Right lobe of liver (tissue), 6 donors: ENCODE measurements around the gene FAM222B. TPM values are rescaled to one million over a fixed set of nuclear protein-coding genes. Genes with fewer than 3 reads are reported as not detected.

ENCODE experiments used
- ATAC-seq, 4 donors: fragments of 200-7000 bp; cut with Tn5 transposase; one replicate each; pipeline ENCODE4 v1.9.1; 2020; ENCODE audit warnings: mild to moderate bottlenecking in 4 of 4, moderate library complexity in 4 of 4
- DNase-seq, 3 donors: peaks; one replicate each; pipeline ENCODE4 v3.0.0-alpha.2; 2020
- H3K27ac ChIP-seq, 3 donors: fragments of 200-600 bp; one replicate each; pipeline ENCODE4 v1.8.0; 2022
- H3K27me3 ChIP-seq, 2 donors: fragments of 200-600 bp; one replicate each; pipeline ENCODE4 v1.8.0; 2022
- H3K36me3 ChIP-seq, 4 donors: fragments of 200-600 bp; sonication (generic) in 1 of 4; one replicate each; pipeline versions ENCODE4 v1.5.1 to v1.8.0; 2017 to 2022; ENCODE audit warnings: control low read depth in 1 of 4
- H3K4me1 ChIP-seq, 4 donors: fragments of 200-600 bp; sonication (generic) in 1 of 4; one replicate each; pipeline versions ENCODE4 v1.5.1 to v1.8.0; 2017 to 2022; ENCODE audit warnings: control low read depth in 1 of 4
- H3K4me3 ChIP-seq, 3 donors: fragments of 200-600 bp; one replicate each; pipeline ENCODE4 v1.8.0; 2022
- H3K9me3 ChIP-seq, 4 donors: fragments of 200-600 bp; sonication (generic) in 1 of 4; one replicate each; pipeline versions ENCODE4 v1.5.1 to v1.8.0; 2017 to 2022; ENCODE audit warnings: control low read depth in 1 of 4
- CTCF ChIP-seq, 4 donors: fragments of 200-600 bp in 3 of 4; fragments of 450-650 bp in 1 of 4; IDR thresholded peaks; one replicate each; pipeline versions ENCODE4 v1.5.1 to v1.8.0; 2016 to 2022; ENCODE audit warnings: antibody characterized with exemption in 4 of 4, mild to moderate bottlenecking in 2 of 4
- POLR2A ChIP-seq: fragments of 450-650 bp; IDR thresholded peaks from one replicate; pipeline ENCODE4 v1.6.1; 2017; ENCODE audit warnings: antibody characterized with exemption, mild to moderate bottlenecking
- WGBS: methylation state at CpG from one replicate; pipeline ENCODE4 v1.1.6; 2018; ENCODE audit warnings: low coverage, low lambda C conversion rate; ENCODE audit not compliant: insufficient coverage; ENCODE audit errors: missing lambda C conversion rate; 5-methylcytosine and 5-hydroxymethylcytosine counted together
- intact Hi-C, 2 donors: fragments of 100-400 bp; cut with DNase I; formaldehyde crosslinking; loops; one replicate each; pipeline versions ENCODE4 v1.11.2 to v1.14.1; 2022
- total RNA-seq, 6 experiments: library from RNA; depleted of rRNA in 2 of 6; stranded (reverse); fragments of >200 nt in 2 of 6; fragmentation: NEBNext Ultra II Directional in 3 of 6; extraction: Animal tissue kit (Norgen Biotek cat#: 25700) in 3 of 6; gene quantifications; one replicate each; pipeline versions ENCODE4 v1.1.0 to v1.2.4, GENCODE V29; 2016 to 2023
- donor health status: DM: no; HTN: yes; CAD: no.
- donor health status: DM: no; HTN: no; CAD: no.
- donor health status: DM: no; HTN: no; CAD: no.
- donor health status: DM: no; HTN: yes; CAD: no.
- donor health status: DM: no; HTN: yes; CAD: no.

FAM222B gene
- total RNA-seq, 6 experiments from 2014 or later: 5.8 to 12.0 (median 8.8) TPM

- Histone ChIP-seq H3K27me3 (no peaks in the 10 kb centered on the region), H3K9me3 (no peaks in the 10 kb centered on the region), H3K36me3 (peaks cover 0 to 13% (median 0%) of the 10 kb centered on the region in 4 donors), H3K4me1 (peaks cover 0 to 11% (median 0%) of the 10 kb centered on the region in 4 donors), H3K27ac (no peak overlapping the region), H3K4me3 (no peak overlapping the region)
- TF ChIP-seq POLR2A: no peak
- no peak for TF ChIP-seq CTCF (IDR thresholded peaks at IDR 0.05)
- ATAC-seq (peak; percentile 70 to 91 (median 78)), DNase-seq (peak; percentile 86 to 87 (median 87))
- intact Hi-C loops: loop anchor here in 1 of 2 donors (10.0 kb wide), 1 partner anchor 94 kb away; the partner anchor contains the start of gene ERAL1
- 28% methylated on average over 7 of the region's 9 CpGs for WGBS
Observed at GRCh38 chr17:28760601-28761562, 81.7 kb downstream of the FAM222B start.

GRCh38 chr17:28759256-28759865 lies 83.2 kb downstream of the FAM222B start:
- ATAC-seq (peak in 1 of 4 donors; percentile 15), DNase-seq (no peak)
- Histone ChIP-seq H3K27ac (no peak overlapping the region), H3K36me3 (peaks cover 0 to 9% (median 0%) of the 10 kb centered on the region in 4 donors), H3K4me1 (peaks cover 0 to 11% (median 0%) of the 10 kb centered on the region in 4 donors), H3K4me3 (no peak overlapping the region), H3K27me3 (no peaks in the 10 kb centered on the region), H3K9me3 (no peaks in the 10 kb centered on the region)
- TF ChIP-seq CTCF (IDR thresholded peaks at IDR 0.05): no peak
- TF ChIP-seq POLR2A: no peak
- intact Hi-C loops: loop anchor here (10.0 kb wide), 1 partner anchor 155 kb away; no protein-coding TSS in a partner anchor
- WGBS: 89% methylated on average over 5 of the region's 18 CpGs

- TF ChIP-seq POLR2A: no peak
- TF ChIP-seq CTCF (IDR thresholded peaks at IDR 0.05): no peak
- no peak overlapping the region for H3K4me3 ChIP-seq
- DNase-seq: no peak
- H3K4me1 ChIP-seq: peaks cover 0 to 11% (median 0%) of the 10 kb centered on the region in 4 donors
- H3K36me3 ChIP-seq: peaks cover 0 to 7% (median 0%) of the 10 kb centered on the region in 4 donors
- no peak for ATAC-seq
- no peak overlapping the region for H3K27ac ChIP-seq
- H3K27me3 ChIP-seq: no peaks in the 10 kb centered on the region
- 87% methylated on average over 3 of the region's 32 CpGs for WGBS
- H3K9me3 ChIP-seq: no peaks in the 10 kb centered on the region
- intact Hi-C loops: loop anchor here (10.0 kb wide), 1 partner anchor 156 kb away; no protein-coding TSS in a partner anchor
Observed at GRCh38 chr17:28758411-28759121, 84.0 kb downstream of the FAM222B start.
